Omental fat pad (tissue), 4 donors: Measurements from ENCODE around the gene ADGRA3. TPM values are rescaled to one million over a fixed set of nuclear protein-coding genes. Genes with fewer than 3 reads are reported as not detected.
A peak's percentile ranks its signal among the peaks of the same experiment; 100 is the strongest.

Experiments
- ATAC-seq: fragments of 150-250 bp; one replicate; pipeline ENCODE4 v1.9.1; 2016; ENCODE audit warnings: mild to moderate bottlenecking, moderate library complexity; ENCODE audit not compliant: low FRiP score
- DNase-seq: peaks from one replicate; pipeline ENCODE4 v3.0.0-alpha.2; 2019; ENCODE audit warnings: low spot score
- CTCF ChIP-seq, 3 donors: fragments of 450-650 bp; IDR thresholded peaks; one replicate each; pipeline ENCODE4 v1.5.1; 2016 to 2017; ENCODE audit warnings: antibody characterized with exemption in 3 of 3, mild to moderate bottlenecking in 3 of 3, moderate library complexity in 2 of 3
- total RNA-seq, 4 donors: library from RNA; depleted of rRNA; stranded (reverse); fragments of >200 nt; gene quantifications; one replicate each; pipeline ENCODE4 v1.1.0, GENCODE V29; 2016

ADGRA3 gene
- total RNA-seq, 4 donors from 2014 or later = 13.7 to 48.3 (median 28.9) TPM

DNA sequence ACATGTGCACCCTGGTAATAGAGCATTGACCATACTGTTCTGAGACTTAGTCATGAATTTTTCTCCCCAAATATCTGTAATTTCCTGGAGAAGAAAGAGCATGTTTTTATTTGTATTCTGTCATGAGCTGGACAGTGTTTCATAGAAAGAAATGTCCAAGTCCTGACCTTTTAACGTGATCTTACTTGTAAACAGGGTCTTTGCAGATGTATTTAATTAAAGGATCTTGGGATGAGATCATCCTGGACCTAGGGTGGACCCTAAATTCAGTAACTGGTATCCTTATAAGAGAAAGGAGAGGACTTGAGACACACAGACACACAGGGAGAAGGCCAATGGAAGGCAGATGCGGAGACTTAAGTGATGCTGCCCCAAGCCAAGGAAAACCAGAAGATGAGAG is 3.6 kb downstream of the ADGRA3 start:
- DNase-seq (no peak), ATAC-seq (no peak)
- TF ChIP-seq CTCF (IDR thresholded peaks at IDR 0.05) = no peak

GRCh38 chr4:22510750-22511149 is 5.1 kb downstream of the ADGRA3 start:
- ATAC-seq = no peak
- no peak for DNase-seq
- no peak for TF ChIP-seq CTCF (IDR thresholded peaks at IDR 0.05)

DNA sequence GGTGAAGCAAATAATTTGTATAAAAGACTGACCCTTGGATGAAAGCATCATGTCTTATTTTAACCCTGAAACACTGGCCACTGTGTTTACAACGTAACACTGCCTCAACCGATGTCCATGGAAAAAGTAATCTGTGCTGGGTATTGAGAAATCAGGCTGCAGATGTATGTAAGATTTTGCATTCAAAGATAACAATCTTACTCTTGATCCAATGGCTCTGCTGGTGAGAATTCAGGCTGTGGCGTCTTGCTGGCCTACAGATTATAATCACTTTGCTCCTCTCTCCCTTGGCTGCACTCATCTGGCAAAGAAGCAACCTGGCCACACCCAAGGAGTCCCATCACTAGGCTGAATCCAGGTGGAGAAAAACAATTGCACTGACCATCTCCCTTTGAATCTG is 7.5 kb downstream of the ADGRA3 start:
- TF ChIP-seq CTCF (IDR thresholded peaks at IDR 0.05) = no peak
- DNase-seq (no peak), ATAC-seq (no peak)

GRCh38 chr4:22504922-22505321 is 10.9 kb downstream of the ADGRA3 start:
- ATAC-seq (no peak), DNase-seq (no peak)
- TF ChIP-seq CTCF (IDR thresholded peaks at IDR 0.05) = no peak

GRCh38 chr4:22504447-22504846 is 11.4 kb downstream of the ADGRA3 start:
- no peak for DNase-seq

DNA sequence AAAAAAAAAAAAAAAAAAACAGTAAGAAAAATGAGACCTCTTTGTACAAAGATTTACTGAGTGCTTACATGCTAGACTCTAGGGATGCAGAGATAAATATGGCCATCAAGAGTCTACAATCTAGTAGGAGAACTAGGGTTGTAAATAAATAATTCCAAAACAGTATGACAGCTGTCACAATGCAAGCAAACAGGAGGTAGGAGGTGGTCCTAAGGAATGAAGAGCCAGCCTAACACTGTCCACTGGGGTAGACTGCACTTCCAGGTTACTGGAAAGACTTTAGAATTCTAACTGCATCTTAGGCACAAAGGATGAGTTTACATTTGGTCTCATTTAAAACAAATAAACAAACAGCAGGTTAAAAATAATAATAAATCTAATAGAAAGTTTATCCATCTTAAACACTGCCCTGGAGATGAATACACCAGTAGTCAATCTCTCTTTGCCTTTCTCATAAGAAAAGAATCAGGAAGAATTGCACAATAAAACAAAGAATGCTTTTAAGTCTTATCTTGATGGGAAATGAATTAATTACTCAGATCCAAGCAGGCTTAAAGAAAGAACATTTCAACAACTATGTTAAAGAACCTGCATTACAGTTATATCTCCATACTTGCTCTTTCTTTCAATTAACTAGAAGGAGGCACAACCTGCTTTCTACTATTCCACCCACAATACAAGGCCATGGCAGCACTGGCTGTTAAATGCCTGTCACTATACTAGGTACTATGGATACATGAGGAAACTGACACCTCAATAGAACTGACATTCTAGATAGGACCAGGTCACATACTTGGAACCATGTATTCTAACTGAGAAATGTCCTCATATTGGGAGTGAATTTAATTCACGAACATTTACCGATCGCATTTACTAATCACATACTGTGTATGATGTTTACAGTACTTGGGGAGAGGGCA is 12.7 kb downstream of the ADGRA3 start:
- DNase-seq (no peak), ATAC-seq (peak; percentile 34)
- no peak for TF ChIP-seq CTCF (IDR thresholded peaks at IDR 0.05)

More at GRCh38 chr4:22504447-22504846, 11.4 kb downstream of the ADGRA3 start:
- TF ChIP-seq CTCF (IDR thresholded peaks at IDR 0.05) = no peak
- ATAC-seq = no peak

- TF ChIP-seq CTCF (IDR thresholded peaks at IDR 0.05) = no peak
- no peak for ATAC-seq
These were observed 14.2 kb downstream of the ADGRA3 start for GRCh38 chr4:22501715-22502095.

More at GRCh38 chr4:22501715-22502095, 14.2 kb downstream of the ADGRA3 start:
- DNase-seq = no peak
